NOMO-1 treated with DMSO at 0.1 percent for 48 hours (cell line): ENCODE measurements around the gene KCNH1.
A peak's percentile ranks its signal among the peaks of the same experiment; 100 is the strongest.
"Not testable (repeated sequence)": the region's sequence is repeated elsewhere in the genome, so short reads cannot be mapped to it uniquely, and the experiment has no call there.

ENCODE experiments used
- DNase-seq: peaks from one replicate; lab custom pipeline; 2025; ENCODE audit not compliant: unreplicated experiment; lab: John Stamatoyannopoulos, UW

The KCNH1 gene

GRCh38 chr1:211101481-211101880 is 32.5 kb downstream of the KCNH1 start:
- DNase-seq, result no peak

GRCh38 chr1:211099393-211099792 is 34.6 kb downstream of the KCNH1 start:
- DNase-seq, result no peak

GRCh38 chr1:211095381-211095780 is 38.6 kb downstream of the KCNH1 start:
- DNase-seq, result no peak

DNA sequence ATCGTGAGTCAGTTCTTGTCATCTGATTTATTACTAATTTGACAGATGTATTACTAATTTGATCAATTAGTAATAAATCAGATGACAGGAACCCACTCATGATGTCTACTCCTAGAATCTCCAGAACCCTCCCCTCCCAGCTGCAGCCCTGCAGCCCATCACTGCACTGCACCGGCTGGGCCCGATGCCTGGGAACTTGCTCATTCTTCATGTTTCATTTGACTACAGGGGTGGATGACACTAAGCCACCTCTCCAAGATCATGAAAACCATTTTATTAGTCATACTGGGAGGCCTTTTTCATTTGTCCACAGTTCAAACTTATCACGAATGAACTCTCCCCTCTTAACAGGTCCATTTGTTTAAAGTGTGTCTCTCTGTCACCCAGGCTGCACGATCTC is 41.0 kb downstream of the KCNH1 start:
- DNase-seq, result no peak

- no peak for DNase-seq
Measured at GRCh38 chr1:211091867-211092266, 42.1 kb downstream of the KCNH1 start.

- DNase-seq, result no peak
Measured at GRCh38 chr1:211089536-211089935, 44.4 kb downstream of the KCNH1 start.

GRCh38 chr1:211088156-211088555 is 45.8 kb downstream of the KCNH1 start:
- DNase-seq, result no peak

DNA sequence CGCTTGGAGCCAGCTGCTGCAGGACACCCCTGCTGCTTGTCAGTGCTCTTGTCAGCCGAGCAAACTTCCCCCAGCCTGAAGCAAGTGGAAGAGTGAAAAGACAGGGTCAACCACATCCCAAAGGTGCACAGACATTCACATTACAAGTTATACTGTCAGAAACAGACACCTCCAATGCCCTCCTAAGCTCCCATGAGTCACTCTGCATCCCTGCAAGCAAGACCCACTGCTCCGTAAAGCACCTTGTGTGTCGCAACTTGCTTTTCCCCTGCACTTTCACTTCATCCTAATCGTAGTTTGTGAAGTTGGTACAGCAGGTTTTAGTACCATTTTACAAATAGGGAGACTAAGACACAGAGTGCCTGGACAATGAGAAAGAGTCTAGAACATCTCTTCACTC is 51.1 kb downstream of the KCNH1 start:
- DNase-seq, result peak; percentile 1

- not testable (repeated sequence) for DNase-seq
Measured at GRCh38 chr1:211081447-211081846, 52.5 kb downstream of the KCNH1 start.

DNA sequence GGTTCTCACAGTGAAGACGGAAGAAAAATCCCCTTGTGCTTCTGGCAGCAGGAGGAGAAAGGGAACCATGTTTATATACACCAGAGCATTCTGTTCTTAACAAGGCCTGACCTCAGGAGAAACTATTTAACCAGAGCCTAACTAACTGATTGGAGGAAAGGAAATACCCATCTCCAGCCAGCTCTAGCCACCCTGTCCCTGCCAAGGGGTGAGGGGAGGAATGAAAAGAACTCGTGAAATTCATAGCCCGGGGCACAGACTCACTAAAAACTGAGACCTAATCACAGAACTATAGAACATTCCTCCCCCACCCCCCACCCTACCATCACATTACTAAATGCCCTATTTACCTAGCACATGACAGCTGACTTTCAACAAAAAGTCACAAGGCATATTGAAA is 65.0 kb downstream of the KCNH1 start:
- DNase-seq, result no peak

GRCh38 chr1:211066781-211067384 is 67.1 kb downstream of the KCNH1 start:
- no peak for DNase-seq

GRCh38 chr1:211041838-211042237 is 92.1 kb downstream of the KCNH1 start:
- DNase-seq, result not testable (repeated sequence)

- DNase-seq, result no peak
Measured at GRCh38 chr1:211037095-211037494, 96.9 kb downstream of the KCNH1 start.

- no peak for DNase-seq
Measured at GRCh38 chr1:211036381-211037060, 97.4 kb downstream of the KCNH1 start.

DNA sequence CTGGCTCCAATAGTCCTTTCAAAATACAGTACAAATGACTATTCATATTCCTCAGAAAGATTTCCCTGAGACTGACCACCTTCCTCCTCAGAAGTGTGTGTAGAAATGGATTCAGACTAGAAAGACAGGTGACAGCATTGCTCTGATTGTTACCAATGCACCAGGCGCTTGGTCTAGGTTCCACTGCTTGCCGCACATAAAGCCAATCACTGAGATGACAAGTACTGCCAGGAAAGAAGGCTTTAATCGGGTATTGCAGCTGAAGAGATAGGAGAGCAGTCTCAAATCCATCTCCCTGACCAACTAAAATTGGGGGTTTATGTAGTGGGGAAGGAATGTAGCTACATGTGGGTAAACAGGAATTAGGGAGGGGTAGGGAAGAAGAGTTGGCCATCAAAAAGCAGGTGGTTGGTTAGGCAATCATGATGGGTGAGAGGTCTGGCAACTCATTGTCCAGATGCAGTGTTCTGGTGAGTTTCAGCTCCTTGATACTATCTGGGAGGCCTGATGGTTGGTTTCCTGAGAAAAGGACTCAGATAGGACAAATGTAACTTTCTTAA is 98.0 kb downstream of the KCNH1 start:
- DNase-seq, result no peak

GRCh38 chr1:211033921-211034525 is 99.9 kb downstream of the KCNH1 start:
- DNase-seq, result no peak

GRCh38 chr1:211024901-211025300 is 109.0 kb downstream of the KCNH1 start:
- no peak for DNase-seq

GRCh38 chr1:211019266-211019665 is 114.7 kb downstream of the KCNH1 start:
- no peak for DNase-seq

GRCh38 chr1:211018690-211019089 is 115.3 kb downstream of the KCNH1 start:
- no peak for DNase-seq

DNA sequence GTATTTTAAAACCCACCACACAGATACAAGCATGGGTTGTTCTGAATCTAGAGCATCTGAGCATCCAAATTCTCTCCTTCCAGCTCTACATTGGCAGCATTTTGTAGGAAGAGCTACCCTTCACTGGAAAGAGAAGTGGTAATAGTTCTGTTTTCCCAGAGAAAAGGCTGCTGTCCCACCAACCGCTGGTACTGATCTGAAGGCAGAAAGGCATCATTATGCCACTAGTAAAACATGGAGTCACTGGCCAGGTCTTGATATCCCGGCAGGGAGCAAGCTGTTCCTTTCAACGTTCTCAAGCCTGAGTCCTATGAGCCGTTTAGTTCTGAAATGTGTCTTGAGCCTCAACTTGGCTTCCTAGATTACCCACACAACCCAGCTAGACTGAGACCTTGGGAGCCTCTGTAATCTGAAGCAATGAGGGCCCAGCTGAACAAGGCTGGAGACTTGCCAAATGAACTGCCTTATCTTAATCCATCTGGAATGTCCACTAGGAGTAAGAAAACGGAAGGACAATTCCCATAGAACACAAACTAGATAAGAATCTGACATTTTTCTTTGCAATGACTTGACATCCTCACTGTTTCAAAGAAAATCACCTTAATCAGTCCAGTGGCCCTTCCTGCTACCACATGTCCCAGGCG is 116.8 kb downstream of the KCNH1 start:
- no peak for DNase-seq

DNA sequence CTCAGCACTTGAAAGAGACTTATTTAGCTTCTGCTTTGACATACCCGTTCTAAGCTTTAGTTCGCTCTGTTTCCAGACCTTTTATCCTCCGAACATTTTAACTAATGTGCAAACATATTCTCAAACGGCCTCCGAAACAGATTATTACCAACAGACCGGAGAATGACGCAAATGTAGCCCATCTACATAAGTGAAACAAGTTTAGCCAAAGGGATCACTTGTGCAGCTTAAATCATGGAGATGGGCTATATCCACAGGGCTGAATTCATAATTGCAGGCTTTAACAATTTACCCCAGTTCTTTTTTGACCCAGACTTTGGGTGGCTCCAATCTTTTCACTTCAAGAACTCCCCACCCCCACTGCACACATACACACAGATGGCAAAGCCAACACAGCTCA is 119.7 kb downstream of the KCNH1 start:
- no peak for DNase-seq
